ENCODE measurements around the gene MIPOL1. TPM values are rescaled to one million over a fixed set of nuclear protein-coding genes. Genes with fewer than 3 reads are reported as not detected.

The MIPOL1 gene
- total and polyA plus RNA-seq, 10 donors, result 0.50 to 15.5 (median 7.3) TPM

DNA sequence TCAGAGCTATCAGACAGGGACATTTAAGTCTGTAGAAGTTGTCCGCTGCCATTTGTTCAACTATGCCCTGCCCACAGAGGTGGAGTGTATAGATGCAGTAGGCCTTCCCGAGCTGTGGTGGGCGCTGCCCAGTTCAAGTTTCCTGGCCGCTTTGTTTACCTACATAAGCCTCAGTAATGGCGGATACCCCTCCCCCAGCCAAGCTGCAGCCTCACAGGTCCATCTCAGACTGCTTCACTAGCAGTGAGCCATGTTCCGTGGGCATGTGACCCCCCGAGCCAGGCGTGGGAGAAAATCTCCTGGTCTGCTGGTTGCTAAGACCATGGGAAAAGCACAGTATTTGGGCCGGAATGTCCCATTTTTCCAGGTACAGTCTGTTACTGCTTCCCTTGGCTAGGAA, 165.9 kb downstream of the MIPOL1 start:
- WGBS, 5 donors, result 88 to 98% (median 93%) methylated on average over 4 to 9 of the region's 9 CpGs
- Histone ChIP-seq H3K36me3 (peaks cover 0 to 4% (median 0%) of the 10 kb centered on the region in 6 donors), H3K4me3 (no peak overlapping the region), H3K27me3 (replicated peaks in 1 of 7) (no peaks in the 10 kb centered on the region), H3K4me1 (no peaks in the 10 kb centered on the region), H3K27ac (no peak overlapping the region), H3K9me3 (peaks cover 0 to 46% (median 34%) of the 10 kb centered on the region in 8 donors)
- intact Hi-C loops (cut with DNase I; ENCODE audit: low total_unique reads), result no loop called here
- DNase-seq, result no peak
- TF ChIP-seq POLR2A (IDR thresholded peaks at IDR 0.05) (no peak), POLR2AphosphoS5 (IDR thresholded peaks at IDR 0.05) (no peak)
- TF ChIP-seq, protein P1, sequence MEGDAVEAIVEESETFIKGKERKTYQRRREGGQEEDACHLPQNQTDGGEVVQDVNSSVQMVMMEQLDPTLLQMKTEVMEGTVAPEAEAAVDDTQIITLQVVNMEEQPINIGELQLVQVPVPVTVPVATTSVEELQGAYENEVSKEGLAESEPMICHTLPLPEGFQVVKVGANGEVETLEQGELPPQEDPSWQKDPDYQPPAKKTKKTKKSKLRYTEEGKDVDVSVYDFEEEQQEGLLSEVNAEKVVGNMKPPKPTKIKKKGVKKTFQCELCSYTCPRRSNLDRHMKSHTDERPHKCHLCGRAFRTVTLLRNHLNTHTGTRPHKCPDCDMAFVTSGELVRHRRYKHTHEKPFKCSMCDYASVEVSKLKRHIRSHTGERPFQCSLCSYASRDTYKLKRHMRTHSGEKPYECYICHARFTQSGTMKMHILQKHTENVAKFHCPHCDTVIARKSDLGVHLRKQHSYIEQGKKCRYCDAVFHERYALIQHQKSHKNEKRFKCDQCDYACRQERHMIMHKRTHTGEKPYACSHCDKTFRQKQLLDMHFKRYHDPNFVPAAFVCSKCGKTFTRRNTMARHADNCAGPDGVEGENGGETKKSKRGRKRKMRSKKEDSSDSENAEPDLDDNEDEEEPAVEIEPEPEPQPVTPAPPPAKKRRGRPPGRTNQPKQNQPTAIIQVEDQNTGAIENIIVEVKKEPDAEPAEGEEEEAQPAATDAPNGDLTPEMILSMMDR (IDR thresholded peaks at IDR 0.05 in 8 of 11, conservative IDR thresholded peaks at IDR 0.05 in 3 of 11), result no peak

DNA sequence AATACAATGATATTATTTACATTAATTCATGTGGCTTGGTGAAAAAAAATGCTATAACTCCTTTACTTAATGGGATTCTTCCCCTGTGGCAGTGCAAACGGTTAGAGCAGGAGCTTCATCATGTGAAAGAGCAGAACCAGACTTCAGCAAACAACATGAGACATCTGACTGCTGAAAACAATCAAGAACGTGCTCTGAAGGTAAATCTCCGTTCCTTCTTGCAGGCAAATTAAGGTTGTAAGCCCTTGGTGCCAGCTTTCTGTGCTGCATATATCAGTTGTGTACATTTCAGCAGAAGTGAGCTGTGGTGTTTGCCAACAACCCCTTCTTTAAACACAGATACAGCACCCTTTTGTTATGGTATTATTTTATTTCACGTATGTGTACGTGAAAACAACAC, 171.7 kb downstream of the MIPOL1 start:
- H3K9me3 ChIP-seq, result peaks cover 0 to 26% (median 14%) of the 10 kb centered on the region in 8 donors
- no peak overlapping the region for H3K4me3 ChIP-seq
- H3K4me1 ChIP-seq, result no peaks in the 10 kb centered on the region
- TF ChIP-seq POLR2A (IDR thresholded peaks at IDR 0.05), result no peak
- TF ChIP-seq, protein P1 (IDR thresholded peaks at IDR 0.05 in 8 of 11, conservative IDR thresholded peaks at IDR 0.05 in 3 of 11), result no peak
- no peak for TF ChIP-seq POLR2AphosphoS5 (IDR thresholded peaks at IDR 0.05)
- H3K36me3 ChIP-seq, result no peaks in the 10 kb centered on the region
- no peak for DNase-seq
- H3K27ac ChIP-seq, result no peak overlapping the region
- no peaks in the 10 kb centered on the region for H3K27me3 ChIP-seq (replicated peaks in 1 of 7)
- intact Hi-C loops (cut with DNase I; ENCODE audit: low total_unique reads), result no loop called here
- WGBS, 5 donors, result 53 to 63% (median 59%) methylated on average over 5 of the region's 5 CpGs

DNA sequence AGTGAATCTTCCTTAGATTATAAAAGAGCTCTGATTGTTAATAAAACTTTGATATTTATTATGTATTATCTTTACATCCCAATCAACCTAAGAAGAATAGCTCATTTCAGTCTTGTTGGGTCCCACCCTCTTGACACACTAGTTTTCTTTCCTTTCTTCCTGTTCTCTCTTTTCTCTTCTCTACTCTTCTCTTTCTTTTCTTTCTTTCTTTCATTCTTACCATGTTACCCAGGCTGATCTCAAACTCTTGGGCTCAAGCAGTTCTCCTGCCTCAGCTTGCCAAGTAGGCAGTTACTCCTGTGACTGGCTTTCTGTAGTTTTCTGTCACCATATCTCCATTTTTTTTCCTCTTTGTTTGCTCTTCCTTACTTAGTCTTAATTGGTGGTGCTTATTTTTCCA, 177.8 kb downstream of the MIPOL1 start:
- intact Hi-C loops (cut with DNase I; ENCODE audit: low total_unique reads), result no loop called here
- Histone ChIP-seq H3K4me1 (no peaks in the 10 kb centered on the region), H3K4me3 (no peak overlapping the region), H3K27me3 (replicated peaks in 1 of 7) (no peaks in the 10 kb centered on the region), H3K27ac (no peak overlapping the region), H3K36me3 (no peaks in the 10 kb centered on the region), H3K9me3 (peaks cover 0 to 8% (median 0%) of the 10 kb centered on the region in 8 donors)
- TF ChIP-seq, protein P1 (IDR thresholded peaks at IDR 0.05 in 8 of 11, conservative IDR thresholded peaks at IDR 0.05 in 3 of 11), result no peak
- TF ChIP-seq POLR2A (IDR thresholded peaks at IDR 0.05) (no peak), POLR2AphosphoS5 (IDR thresholded peaks at IDR 0.05) (no peak)
- no peak for DNase-seq

DNA sequence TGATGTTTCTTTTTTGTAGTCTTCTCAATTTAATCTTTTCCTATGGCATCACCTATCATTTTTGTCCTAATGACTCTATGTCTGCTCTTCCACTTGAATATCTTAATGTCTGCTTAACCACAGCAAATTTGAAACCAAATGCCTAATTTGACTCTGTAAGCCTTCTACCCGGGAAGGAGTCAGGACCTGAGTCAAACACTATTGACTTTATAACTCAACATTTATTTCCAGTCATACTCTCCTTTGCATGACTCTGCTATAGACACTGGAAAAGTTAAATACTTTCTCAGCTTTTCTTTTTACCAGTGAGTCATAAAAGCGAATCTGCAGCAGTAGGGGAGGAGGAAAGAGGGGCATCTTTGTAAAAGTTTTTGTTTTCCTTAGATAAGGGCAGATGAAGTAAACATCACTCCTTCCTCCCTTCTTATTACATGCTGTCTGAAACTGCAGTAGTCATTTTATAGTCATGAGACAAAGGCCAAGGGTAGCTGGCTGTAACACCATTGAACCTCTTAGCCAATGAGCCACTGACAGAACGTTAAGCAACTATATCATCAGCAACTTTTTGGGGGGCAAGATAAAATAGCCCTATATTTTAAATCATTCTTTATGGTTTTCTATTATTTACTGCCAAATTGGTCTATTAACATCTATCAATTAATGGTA, 179.3 kb downstream of the MIPOL1 start:
- H3K27ac ChIP-seq, result no peak overlapping the region
- H3K36me3 ChIP-seq, result no peaks in the 10 kb centered on the region
- DNase-seq, result no peak
- peaks cover 0 to 8% (median 0%) of the 10 kb centered on the region in 8 donors for H3K9me3 ChIP-seq
- TF ChIP-seq POLR2AphosphoS5 (IDR thresholded peaks at IDR 0.05) (no peak), POLR2A (IDR thresholded peaks at IDR 0.05) (no peak)
- TF ChIP-seq, protein P1 (IDR thresholded peaks at IDR 0.05 in 8 of 11, conservative IDR thresholded peaks at IDR 0.05 in 3 of 11), result no peak
- intact Hi-C loops (cut with DNase I; ENCODE audit: low total_unique reads), result no loop called here
- H3K4me3 ChIP-seq, result no peak overlapping the region
- H3K4me1 ChIP-seq, result no peaks in the 10 kb centered on the region
- H3K27me3 ChIP-seq (replicated peaks in 1 of 7), result no peaks in the 10 kb centered on the region
- 80 to 83% (median 83%) methylated on average over 3 of the region's 3 CpGs for WGBS, 5 donors
